ENCODE results near the gene TEK. TPM values are rescaled to one million over a fixed set of nuclear protein-coding genes. Genes with fewer than 3 reads are reported as not detected.

The TEK gene
- polyA plus RNA-seq, 2 donors: 0.55 to 1.3 TPM

GRCh38 chr9:27202056-27202455 lies 93.0 kb downstream of the TEK start:
- Histone ChIP-seq H3K27ac (ENCODE audit: low read depth in 2 of 2, low read length in 1 of 2) (no peak overlapping the region), H3K27me3 (ENCODE audit: control insufficient read depth in 1 of 2, insufficient read depth in 2 of 2, low read length in 2 of 2) (no peaks in the 10 kb centered on the region), H3K9me3 (ENCODE audit: control insufficient read depth in 2 of 2, insufficient read depth in 1 of 2, low read depth in 1 of 2, low read length in 1 of 2) (no peaks in the 10 kb centered on the region), H3K4me1 (ENCODE audit: control insufficient read depth in 2 of 2, insufficient read depth in 2 of 2, low read length in 1 of 2) (no peaks in the 10 kb centered on the region), H3K36me3 (ENCODE audit: control insufficient read depth in 2 of 2, insufficient read depth in 2 of 2, low read length in 1 of 2) (no peaks in the 10 kb centered on the region), H3K4me3 (ENCODE audit: low read depth in 1 of 2, low read length in 2 of 2) (no peak overlapping the region)
- 78 to 84% methylated on average over 2 of the region's 2 CpGs for WGBS, 2 donors

DNA sequence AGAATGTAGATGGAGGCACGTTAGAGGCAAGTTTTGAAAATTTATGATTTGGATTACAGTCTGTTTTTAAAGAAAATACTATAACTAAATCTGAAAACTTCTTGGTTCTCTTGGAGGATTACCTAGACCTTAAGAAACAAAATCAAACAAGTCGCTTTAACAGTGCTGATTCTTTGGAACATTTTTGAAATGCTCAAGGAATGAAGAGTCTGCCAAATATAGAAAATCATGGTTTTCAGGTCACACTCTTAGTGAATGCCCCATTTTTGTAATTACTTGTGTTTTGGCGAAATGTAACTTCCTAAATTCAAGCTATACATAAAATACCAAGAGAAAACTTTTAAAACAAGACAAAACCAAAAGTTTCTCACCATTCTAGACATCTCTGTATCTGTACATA lies 94.8 kb downstream of the TEK start:
- Histone ChIP-seq H3K36me3 (ENCODE audit: control insufficient read depth in 2 of 2, insufficient read depth in 2 of 2, low read length in 1 of 2) (no peaks in the 10 kb centered on the region), H3K4me3 (ENCODE audit: low read depth in 1 of 2, low read length in 2 of 2) (no peak overlapping the region), H3K27me3 (ENCODE audit: control insufficient read depth in 1 of 2, insufficient read depth in 2 of 2, low read length in 2 of 2) (no peaks in the 10 kb centered on the region), H3K4me1 (ENCODE audit: control insufficient read depth in 2 of 2, insufficient read depth in 2 of 2, low read length in 1 of 2) (no peaks in the 10 kb centered on the region), H3K9me3 (ENCODE audit: control insufficient read depth in 2 of 2, insufficient read depth in 1 of 2, low read depth in 1 of 2, low read length in 1 of 2) (no peaks in the 10 kb centered on the region), H3K27ac (ENCODE audit: low read depth in 2 of 2, low read length in 1 of 2) (no peak overlapping the region)
- WGBS, 2 donors: 73 to 82% methylated on average over 3 of the region's 3 CpGs

- H3K27ac ChIP-seq (ENCODE audit: low read depth in 2 of 2, low read length in 1 of 2): no peak overlapping the region
- no peaks in the 10 kb centered on the region for H3K36me3 ChIP-seq (ENCODE audit: control insufficient read depth in 2 of 2, insufficient read depth in 2 of 2, low read length in 1 of 2)
- no peaks in the 10 kb centered on the region for H3K27me3 ChIP-seq (ENCODE audit: control insufficient read depth in 1 of 2, insufficient read depth in 2 of 2, low read length in 2 of 2)
- no peak overlapping the region for H3K4me3 ChIP-seq (ENCODE audit: low read depth in 1 of 2, low read length in 2 of 2)
- no peaks in the 10 kb centered on the region for H3K9me3 ChIP-seq (ENCODE audit: control insufficient read depth in 2 of 2, insufficient read depth in 1 of 2, low read depth in 1 of 2, low read length in 1 of 2)
- 63 to 69% methylated on average over 4 of the region's 4 CpGs for WGBS, 2 donors
- no peaks in the 10 kb centered on the region for H3K4me1 ChIP-seq (ENCODE audit: control insufficient read depth in 2 of 2, insufficient read depth in 2 of 2, low read length in 1 of 2)
Observed at GRCh38 chr9:27204578-27204977, 95.6 kb downstream of the TEK start.

- 81 to 91% methylated on average over 2 of the region's 2 CpGs for WGBS, 2 donors
- Histone ChIP-seq H3K27me3 (ENCODE audit: control insufficient read depth in 1 of 2, insufficient read depth in 2 of 2, low read length in 2 of 2) (no peaks in the 10 kb centered on the region), H3K4me3 (ENCODE audit: low read depth in 1 of 2, low read length in 2 of 2) (no peak overlapping the region), H3K27ac (ENCODE audit: low read depth in 2 of 2, low read length in 1 of 2) (no peak overlapping the region), H3K9me3 (ENCODE audit: control insufficient read depth in 2 of 2, insufficient read depth in 1 of 2, low read depth in 1 of 2, low read length in 1 of 2) (no peaks in the 10 kb centered on the region), H3K36me3 (ENCODE audit: control insufficient read depth in 2 of 2, insufficient read depth in 2 of 2, low read length in 1 of 2) (no peaks in the 10 kb centered on the region), H3K4me1 (ENCODE audit: control insufficient read depth in 2 of 2, insufficient read depth in 2 of 2, low read length in 1 of 2) (no peaks in the 10 kb centered on the region)
Observed at GRCh38 chr9:27205198-27205597, 96.2 kb downstream of the TEK start.

DNA sequence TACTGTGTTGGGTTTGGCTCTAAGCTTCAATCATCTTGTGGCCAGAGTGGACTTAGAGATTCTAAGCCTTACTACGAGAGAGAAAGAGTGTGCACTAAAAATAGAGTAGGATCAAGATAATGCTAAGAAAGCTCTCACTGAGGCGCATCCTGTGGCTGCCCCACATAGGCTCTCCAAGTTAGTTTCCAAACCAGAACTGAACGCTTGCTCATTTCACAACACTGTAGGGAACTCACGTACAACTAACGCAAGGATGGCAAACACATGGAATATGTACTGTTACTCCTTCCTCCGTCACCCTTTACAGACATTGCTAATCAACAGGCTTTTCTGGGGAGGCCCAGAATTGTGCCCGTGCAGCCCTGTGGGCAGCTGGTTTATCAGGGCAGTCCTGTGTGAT lies 97.0 kb downstream of the TEK start:
- no peaks in the 10 kb centered on the region for H3K4me1 ChIP-seq (ENCODE audit: control insufficient read depth in 2 of 2, insufficient read depth in 2 of 2, low read length in 1 of 2)
- H3K9me3 ChIP-seq (ENCODE audit: control insufficient read depth in 2 of 2, insufficient read depth in 1 of 2, low read depth in 1 of 2, low read length in 1 of 2): no peaks in the 10 kb centered on the region
- no peaks in the 10 kb centered on the region for H3K27me3 ChIP-seq (ENCODE audit: control insufficient read depth in 1 of 2, insufficient read depth in 2 of 2, low read length in 2 of 2)
- 88 to 93% methylated on average over 7 of the region's 7 CpGs for WGBS, 2 donors
- H3K27ac ChIP-seq (ENCODE audit: low read depth in 2 of 2, low read length in 1 of 2): no peak overlapping the region
- H3K4me3 ChIP-seq (ENCODE audit: low read depth in 1 of 2, low read length in 2 of 2): no peak overlapping the region
- H3K36me3 ChIP-seq (ENCODE audit: control insufficient read depth in 2 of 2, insufficient read depth in 2 of 2, low read length in 1 of 2): no peaks in the 10 kb centered on the region

- Histone ChIP-seq H3K4me3 (ENCODE audit: low read depth in 1 of 2, low read length in 2 of 2) (no peak overlapping the region), H3K27me3 (ENCODE audit: control insufficient read depth in 1 of 2, insufficient read depth in 2 of 2, low read length in 2 of 2) (no peaks in the 10 kb centered on the region), H3K9me3 (ENCODE audit: control insufficient read depth in 2 of 2, insufficient read depth in 1 of 2, low read depth in 1 of 2, low read length in 1 of 2) (no peaks in the 10 kb centered on the region), H3K27ac (ENCODE audit: low read depth in 2 of 2, low read length in 1 of 2) (no peak overlapping the region), H3K36me3 (ENCODE audit: control insufficient read depth in 2 of 2, insufficient read depth in 2 of 2, low read length in 1 of 2) (no peaks in the 10 kb centered on the region), H3K4me1 (ENCODE audit: control insufficient read depth in 2 of 2, insufficient read depth in 2 of 2, low read length in 1 of 2) (peaks cover 0 to 5% of the 10 kb centered on the region in 2 donors)
- WGBS, 2 donors: 47 to 66% methylated on average over 3 of the region's 3 CpGs
Observed at GRCh38 chr9:27209034-27209433, 100.0 kb downstream of the TEK start.

GRCh38 chr9:27210588-27210987 lies 101.6 kb downstream of the TEK start:
- Histone ChIP-seq H3K9me3 (ENCODE audit: control insufficient read depth in 2 of 2, insufficient read depth in 1 of 2, low read depth in 1 of 2, low read length in 1 of 2) (no peaks in the 10 kb centered on the region), H3K4me3 (ENCODE audit: low read depth in 1 of 2, low read length in 2 of 2) (no peak overlapping the region), H3K4me1 (ENCODE audit: control insufficient read depth in 2 of 2, insufficient read depth in 2 of 2, low read length in 1 of 2) (peaks cover 0 to 5% of the 10 kb centered on the region in 2 donors), H3K36me3 (ENCODE audit: control insufficient read depth in 2 of 2, insufficient read depth in 2 of 2, low read length in 1 of 2) (no peaks in the 10 kb centered on the region), H3K27me3 (ENCODE audit: control insufficient read depth in 1 of 2, insufficient read depth in 2 of 2, low read length in 2 of 2) (no peaks in the 10 kb centered on the region), H3K27ac (ENCODE audit: low read depth in 2 of 2, low read length in 1 of 2) (no peak overlapping the region)
- 92% methylated on average over 7 of the region's 7 CpGs for WGBS, 2 donors

- no peaks in the 10 kb centered on the region for H3K9me3 ChIP-seq (ENCODE audit: control insufficient read depth in 2 of 2, insufficient read depth in 1 of 2, low read depth in 1 of 2, low read length in 1 of 2)
- no peaks in the 10 kb centered on the region for H3K36me3 ChIP-seq (ENCODE audit: control insufficient read depth in 2 of 2, insufficient read depth in 2 of 2, low read length in 1 of 2)
- peaks cover 0 to 5% of the 10 kb centered on the region in 2 donors for H3K4me1 ChIP-seq (ENCODE audit: control insufficient read depth in 2 of 2, insufficient read depth in 2 of 2, low read length in 1 of 2)
- H3K4me3 ChIP-seq (ENCODE audit: low read depth in 1 of 2, low read length in 2 of 2): no peak overlapping the region
- H3K27me3 ChIP-seq (ENCODE audit: control insufficient read depth in 1 of 2, insufficient read depth in 2 of 2, low read length in 2 of 2): no peaks in the 10 kb centered on the region
- 51 to 55% methylated on average over 4 of the region's 4 CpGs for WGBS, 2 donors
- no peak overlapping the region for H3K27ac ChIP-seq (ENCODE audit: low read depth in 2 of 2, low read length in 1 of 2)
Observed at GRCh38 chr9:27212191-27212590, 103.2 kb downstream of the TEK start.

GRCh38 chr9:27212621-27213020 lies 103.6 kb downstream of the TEK start:
- H3K9me3 ChIP-seq (ENCODE audit: control insufficient read depth in 2 of 2, insufficient read depth in 1 of 2, low read depth in 1 of 2, low read length in 1 of 2): no peaks in the 10 kb centered on the region
- no peak overlapping the region for H3K27ac ChIP-seq (ENCODE audit: low read depth in 2 of 2, low read length in 1 of 2)
- no peaks in the 10 kb centered on the region for H3K36me3 ChIP-seq (ENCODE audit: control insufficient read depth in 2 of 2, insufficient read depth in 2 of 2, low read length in 1 of 2)
- 76 to 93% methylated on average over 14 of the region's 14 CpGs for WGBS, 2 donors
- no peak overlapping the region for H3K4me3 ChIP-seq (ENCODE audit: low read depth in 1 of 2, low read length in 2 of 2)
- no peaks in the 10 kb centered on the region for H3K27me3 ChIP-seq (ENCODE audit: control insufficient read depth in 1 of 2, insufficient read depth in 2 of 2, low read length in 2 of 2)
- H3K4me1 ChIP-seq (ENCODE audit: control insufficient read depth in 2 of 2, insufficient read depth in 2 of 2, low read length in 1 of 2): peaks cover 0 to 5% of the 10 kb centered on the region in 2 donors

DNA sequence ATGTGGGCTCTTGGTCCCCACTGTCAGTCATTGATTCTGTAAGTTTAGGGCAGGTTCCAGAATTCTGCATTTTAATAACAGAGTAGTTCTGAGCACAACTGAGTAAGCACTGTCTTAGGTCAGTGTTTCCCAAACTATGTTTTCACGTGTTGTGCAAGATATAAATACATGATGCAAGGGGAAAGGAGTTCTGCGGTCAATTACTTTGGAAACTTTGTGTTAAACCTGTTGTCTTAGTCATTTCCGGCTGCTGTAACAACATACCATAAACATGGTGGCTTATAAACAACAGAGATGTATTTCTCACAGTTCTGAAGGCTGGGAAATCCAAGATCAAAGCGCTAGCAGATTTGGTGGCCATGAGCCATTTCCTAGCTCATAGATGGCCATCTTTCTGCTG lies 118.2 kb downstream of the TEK start:
- no peak overlapping the region for H3K27ac ChIP-seq (ENCODE audit: low read depth in 2 of 2, low read length in 1 of 2)

More for the DNA sequence above, 118.2 kb downstream of the TEK start:
- Histone ChIP-seq H3K27me3 (ENCODE audit: control insufficient read depth in 1 of 2, insufficient read depth in 2 of 2, low read length in 2 of 2) (no peaks in the 10 kb centered on the region), H3K4me1 (ENCODE audit: control insufficient read depth in 2 of 2, insufficient read depth in 2 of 2, low read length in 1 of 2) (no peaks in the 10 kb centered on the region), H3K4me3 (ENCODE audit: low read depth in 1 of 2, low read length in 2 of 2) (no peak overlapping the region), H3K36me3 (ENCODE audit: control insufficient read depth in 2 of 2, insufficient read depth in 2 of 2, low read length in 1 of 2) (no peaks in the 10 kb centered on the region), H3K9me3 (ENCODE audit: control insufficient read depth in 2 of 2, insufficient read depth in 1 of 2, low read depth in 1 of 2, low read length in 1 of 2) (no peaks in the 10 kb centered on the region)
- 85 to 88% methylated on average over 4 of the region's 4 CpGs for WGBS, 2 donors

Data from esophagus (tissue), 2 donors.